ENCODE results near the gene R3HDM2.

The R3HDM2 gene

DNA sequence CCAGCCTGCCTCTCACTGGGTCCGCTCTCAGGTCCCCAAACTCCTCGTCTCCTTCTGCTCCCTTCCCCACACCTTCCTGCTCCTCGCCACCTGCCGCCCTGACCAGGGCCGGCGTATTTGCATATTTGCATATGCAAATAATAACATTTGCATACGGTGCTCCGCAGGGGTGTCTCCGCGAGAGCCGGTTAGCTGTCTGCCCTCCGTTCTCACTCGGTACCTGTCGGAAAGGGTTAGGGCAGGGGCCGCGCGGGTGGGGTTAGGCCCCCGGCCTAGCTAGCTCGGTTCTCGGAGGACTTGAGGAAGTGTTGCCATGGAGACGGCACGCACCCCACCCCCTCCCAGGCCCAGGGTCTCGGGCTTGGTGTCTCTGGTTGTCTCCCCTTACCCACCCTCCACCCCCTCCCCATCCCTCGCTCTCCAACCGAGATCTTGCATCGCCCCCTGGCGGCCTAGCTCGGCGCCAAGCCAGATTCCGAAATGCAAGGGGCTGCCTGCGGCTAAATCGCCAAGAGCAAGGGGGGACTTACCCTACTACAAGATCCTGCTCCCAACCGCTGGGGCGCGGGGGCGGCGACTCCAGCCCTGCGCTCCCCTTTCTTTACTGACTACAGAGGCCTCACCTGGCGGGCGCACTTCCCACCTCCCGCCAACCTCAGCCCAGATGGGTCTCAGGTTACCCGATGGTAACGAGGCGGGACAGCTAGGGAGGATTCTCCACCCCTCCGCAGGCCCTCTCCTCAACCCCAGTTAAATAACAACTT, 188.0 kb downstream of the R3HDM2 start:
- Histone ChIP-seq H3K9me3 (ENCODE audit: low read length) (no peaks in the 10 kb centered on the region), H2AFZ (ENCODE audit: low read depth, low read length) (no peak overlapping the region), H3K27me3 (ENCODE audit: insufficient read depth, low read length) (peaks cover 9% of the 10 kb centered on the region), H3K36me3 (ENCODE audit: insufficient read depth, low read length) (no peaks in the 10 kb centered on the region), H3K4me1 (ENCODE audit: insufficient read depth, low read length) (peaks cover 35% of the 10 kb centered on the region), H3K4me3 (ENCODE audit: low read length) (no peak overlapping the region)

DNA sequence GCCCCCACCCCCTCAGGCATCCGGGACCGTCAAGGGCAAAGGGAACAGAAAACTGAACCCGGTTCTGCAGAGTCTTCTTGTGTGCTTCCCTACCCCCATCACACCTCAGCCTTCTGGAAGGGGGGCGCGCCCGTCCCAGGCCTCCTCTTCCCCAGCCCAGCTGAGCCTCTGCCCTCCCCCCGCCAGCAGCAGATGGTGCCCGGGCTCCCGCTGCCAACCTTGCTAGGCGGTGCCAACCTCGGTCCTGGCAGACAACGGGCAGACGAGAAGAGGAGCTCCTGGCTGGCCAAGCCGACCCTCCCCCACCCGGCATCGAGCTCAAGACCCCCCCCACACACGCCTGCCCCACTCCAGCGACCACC, 188.5 kb downstream of the R3HDM2 start:
- peaks cover 38% of the 10 kb centered on the region for H3K4me1 ChIP-seq (ENCODE audit: insufficient read depth, low read length)
- peaks cover 9% of the 10 kb centered on the region for H3K27me3 ChIP-seq (ENCODE audit: insufficient read depth, low read length)
- H3K36me3 ChIP-seq (ENCODE audit: insufficient read depth, low read length) = no peaks in the 10 kb centered on the region
- no peaks in the 10 kb centered on the region for H3K9me3 ChIP-seq (ENCODE audit: low read length)
- no peak overlapping the region for H3K4me3 ChIP-seq (ENCODE audit: low read length)
- no peak overlapping the region for H2AFZ ChIP-seq (ENCODE audit: low read depth, low read length)

DNA sequence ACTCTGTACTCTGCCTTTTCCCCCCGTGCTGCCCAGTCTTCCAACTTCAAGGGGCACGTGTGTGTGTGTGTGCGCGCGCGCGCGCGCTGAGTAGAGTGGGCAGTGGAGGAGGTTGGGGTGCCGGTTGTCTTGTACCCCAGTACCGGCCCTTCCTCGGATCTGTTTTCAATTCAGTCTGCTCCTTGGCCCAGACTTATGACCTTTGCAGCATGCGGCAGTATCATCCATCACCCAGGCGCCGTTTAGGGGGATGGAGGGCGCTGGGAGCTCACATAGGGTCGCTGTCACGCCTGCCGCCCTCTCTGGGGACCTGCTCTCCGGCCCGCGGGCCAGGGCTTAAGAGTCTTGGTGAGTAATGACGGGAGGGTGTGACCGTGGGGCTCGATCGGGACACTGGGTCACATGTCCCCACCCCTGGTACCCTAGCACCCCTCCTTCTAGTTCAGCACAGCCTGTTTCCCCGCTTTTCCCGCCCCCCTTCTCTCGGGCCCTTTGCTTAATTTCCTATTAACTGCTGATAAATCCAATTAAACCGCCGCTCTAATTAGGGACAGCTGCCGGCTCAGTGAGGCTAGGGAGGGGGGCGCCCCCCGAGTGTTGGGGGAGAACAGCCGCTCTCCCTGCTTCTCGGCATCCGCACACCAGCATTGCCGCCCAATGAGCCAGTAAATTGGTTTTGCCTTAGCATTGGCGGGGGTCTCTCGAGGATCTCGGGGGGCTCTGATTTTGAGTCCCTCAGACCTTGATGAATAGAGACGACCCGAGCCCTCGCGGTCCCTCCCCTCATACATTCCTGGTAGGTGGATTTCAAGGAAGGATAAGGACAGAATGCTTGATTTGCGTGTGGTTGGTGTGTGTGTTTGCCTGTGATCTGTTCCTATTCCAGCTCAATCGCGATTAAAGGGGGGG, 189.2 kb downstream of the R3HDM2 start:
- Histone ChIP-seq H2AFZ (ENCODE audit: low read depth, low read length) (no peak overlapping the region), H3K9me3 (ENCODE audit: low read length) (no peaks in the 10 kb centered on the region), H3K27me3 (ENCODE audit: insufficient read depth, low read length) (peaks cover 9% of the 10 kb centered on the region), H3K36me3 (ENCODE audit: insufficient read depth, low read length) (no peaks in the 10 kb centered on the region), H3K4me1 (ENCODE audit: insufficient read depth, low read length) (peaks cover 38% of the 10 kb centered on the region), H3K4me3 (ENCODE audit: low read length) (no peak overlapping the region)

DNA sequence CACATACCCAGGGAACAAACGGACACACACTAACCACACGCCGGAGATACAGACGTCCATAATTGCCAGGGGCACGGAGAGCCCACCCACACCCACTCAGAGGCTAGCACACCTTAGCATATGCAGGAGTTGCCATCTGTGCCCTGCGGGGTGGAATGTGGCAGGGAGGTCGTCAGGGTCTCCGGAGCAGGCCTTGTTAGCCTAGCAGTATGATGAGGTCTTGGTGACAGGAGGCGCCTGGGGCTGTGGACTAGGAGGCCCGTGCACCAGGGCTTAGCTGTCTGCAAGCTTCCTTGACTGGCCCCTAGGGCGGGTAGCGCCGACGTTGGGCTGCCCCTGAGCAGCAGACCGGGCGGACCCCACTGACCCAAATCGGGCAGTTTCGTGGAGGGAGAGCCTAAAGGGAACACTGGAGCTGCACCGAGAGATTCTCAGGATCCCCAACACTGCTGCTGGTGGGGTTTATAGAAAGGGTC, 189.9 kb downstream of the R3HDM2 start:
- H3K36me3 ChIP-seq (ENCODE audit: insufficient read depth, low read length) = no peaks in the 10 kb centered on the region
- no peaks in the 10 kb centered on the region for H3K9me3 ChIP-seq (ENCODE audit: low read length)
- peaks cover 38% of the 10 kb centered on the region for H3K4me1 ChIP-seq (ENCODE audit: insufficient read depth, low read length)
- H3K4me3 ChIP-seq (ENCODE audit: low read length) = peak overlapping the region; percentile 45
- H2AFZ ChIP-seq (ENCODE audit: low read depth, low read length) = no peak overlapping the region
- H3K27me3 ChIP-seq (ENCODE audit: insufficient read depth, low read length) = peaks cover 9% of the 10 kb centered on the region

DNA sequence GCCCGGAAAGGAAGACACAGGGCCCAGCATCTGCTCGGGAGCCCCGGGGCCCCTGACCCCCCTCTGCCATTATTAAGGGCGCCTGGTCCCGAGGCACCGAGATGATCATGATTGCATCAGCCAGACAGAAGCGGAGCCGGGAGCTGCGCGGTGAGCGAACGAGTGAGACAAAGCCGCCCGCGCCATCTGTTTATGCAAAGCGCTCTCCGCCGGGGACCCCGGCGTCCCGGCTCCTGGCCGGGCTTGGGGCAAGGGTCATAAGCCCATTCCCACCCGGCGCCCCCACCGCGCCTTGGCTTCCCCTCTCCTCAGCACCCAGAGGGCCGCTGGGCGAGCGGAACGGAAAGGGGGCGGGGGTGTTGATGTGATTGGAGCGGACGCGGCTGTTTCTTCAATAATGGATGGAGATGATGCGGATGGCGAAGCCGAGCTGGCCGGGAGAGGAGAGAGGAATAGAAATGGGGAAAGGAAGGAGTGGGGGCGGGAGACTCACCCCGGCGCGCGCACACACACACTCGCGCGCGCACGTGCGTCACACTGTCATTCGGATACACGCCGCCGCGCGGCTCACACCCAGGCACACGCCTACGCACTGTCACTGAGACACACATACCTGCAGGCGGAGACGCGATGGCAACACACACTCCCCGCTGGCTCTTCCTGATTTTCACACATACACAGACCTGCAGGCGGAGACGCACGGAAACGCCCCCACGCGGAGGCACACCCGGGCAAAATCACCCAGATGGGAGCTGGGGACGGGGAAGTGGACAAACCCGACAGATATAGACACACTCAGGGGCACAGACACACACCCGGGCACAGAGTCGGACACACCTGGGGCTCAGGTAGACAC, 190.5 kb downstream of the R3HDM2 start:
- no peaks in the 10 kb centered on the region for H3K36me3 ChIP-seq (ENCODE audit: insufficient read depth, low read length)
- no peaks in the 10 kb centered on the region for H3K9me3 ChIP-seq (ENCODE audit: low read length)
- H3K4me3 ChIP-seq (ENCODE audit: low read length) = peak overlapping the region; percentile 45
- peak overlapping the region; percentile 80 for H2AFZ ChIP-seq (ENCODE audit: low read depth, low read length)
- H3K27me3 ChIP-seq (ENCODE audit: insufficient read depth, low read length) = peaks cover 9% of the 10 kb centered on the region
- peaks cover 38% of the 10 kb centered on the region for H3K4me1 ChIP-seq (ENCODE audit: insufficient read depth, low read length)

DNA sequence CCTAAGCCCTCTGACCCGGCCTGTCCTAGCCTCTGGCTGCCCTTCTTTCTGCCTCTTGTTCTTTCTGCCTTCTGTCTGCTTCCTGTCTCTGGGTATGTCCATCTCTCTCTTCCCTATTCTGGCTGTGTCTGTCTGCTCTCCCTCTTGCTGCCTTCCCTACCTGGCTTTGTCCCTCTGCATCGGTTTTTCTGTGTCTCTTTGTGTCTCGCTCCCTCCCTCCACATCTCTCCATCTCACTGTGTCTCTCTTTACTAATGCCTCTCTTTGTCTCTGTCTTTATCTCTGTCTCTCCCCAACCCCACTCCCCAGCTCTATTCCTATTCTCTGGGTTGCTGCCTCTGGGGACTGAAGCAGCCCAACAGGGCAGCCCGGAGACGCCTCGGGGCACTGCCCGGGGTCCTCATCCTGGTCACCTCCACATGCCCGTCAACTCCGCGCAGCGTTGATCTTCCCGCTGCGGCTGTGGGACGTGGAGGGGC, 191.2 kb downstream of the R3HDM2 start:
- H3K27me3 ChIP-seq (ENCODE audit: insufficient read depth, low read length) = peaks cover 9% of the 10 kb centered on the region
- H3K4me3 ChIP-seq (ENCODE audit: low read length) = peak overlapping the region; percentile 45
- H3K9me3 ChIP-seq (ENCODE audit: low read length) = no peaks in the 10 kb centered on the region
- peak overlapping the region; percentile 80 for H2AFZ ChIP-seq (ENCODE audit: low read depth, low read length)
- peaks cover 1% of the 10 kb centered on the region for H3K36me3 ChIP-seq (ENCODE audit: insufficient read depth, low read length)
- peaks cover 38% of the 10 kb centered on the region for H3K4me1 ChIP-seq (ENCODE audit: insufficient read depth, low read length)

DNA sequence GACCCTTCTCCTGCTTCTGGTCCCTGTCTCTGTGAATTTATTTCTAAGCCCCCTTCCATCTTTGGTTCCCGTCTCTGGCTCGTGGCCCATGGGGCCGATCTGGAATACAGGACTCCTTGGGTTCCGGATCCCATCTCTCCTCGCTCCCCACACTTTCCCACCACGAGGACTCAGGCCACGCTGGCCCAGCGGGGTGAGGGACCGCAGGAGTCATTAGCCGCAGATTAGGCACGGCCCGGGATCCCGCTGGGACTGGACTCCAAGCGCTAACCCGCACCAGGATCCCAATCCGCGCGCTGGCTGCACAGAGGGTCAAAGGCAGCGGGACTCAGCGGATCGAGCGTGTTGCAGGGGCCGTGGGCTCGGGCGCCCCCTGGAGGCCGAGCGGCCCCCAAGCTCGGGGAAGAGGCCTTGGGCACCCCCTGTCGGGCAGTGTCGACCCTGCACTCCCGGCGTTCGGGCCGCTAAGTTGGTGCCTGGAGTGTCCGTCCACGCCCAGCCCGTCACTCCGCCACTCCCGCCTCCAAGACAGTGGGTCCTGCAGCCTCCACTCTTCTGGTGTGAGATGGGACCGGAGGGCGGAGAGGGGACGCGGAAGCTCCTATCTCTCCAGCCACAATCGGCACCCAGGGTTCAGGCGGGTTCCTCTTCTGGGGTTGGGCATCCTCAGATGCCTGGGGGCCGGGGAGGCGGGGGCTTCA, 191.8 kb downstream of the R3HDM2 start:
- H3K4me1 ChIP-seq (ENCODE audit: insufficient read depth, low read length) = peaks cover 38% of the 10 kb centered on the region
- peaks cover 9% of the 10 kb centered on the region for H3K27me3 ChIP-seq (ENCODE audit: insufficient read depth, low read length)
- peak overlapping the region; percentile 45 for H3K4me3 ChIP-seq (ENCODE audit: low read length)
- H3K9me3 ChIP-seq (ENCODE audit: low read length) = no peaks in the 10 kb centered on the region
- peaks cover 7% of the 10 kb centered on the region for H3K36me3 ChIP-seq (ENCODE audit: insufficient read depth, low read length)
- peak overlapping the region; percentile 80 for H2AFZ ChIP-seq (ENCODE audit: low read depth, low read length)

DNA sequence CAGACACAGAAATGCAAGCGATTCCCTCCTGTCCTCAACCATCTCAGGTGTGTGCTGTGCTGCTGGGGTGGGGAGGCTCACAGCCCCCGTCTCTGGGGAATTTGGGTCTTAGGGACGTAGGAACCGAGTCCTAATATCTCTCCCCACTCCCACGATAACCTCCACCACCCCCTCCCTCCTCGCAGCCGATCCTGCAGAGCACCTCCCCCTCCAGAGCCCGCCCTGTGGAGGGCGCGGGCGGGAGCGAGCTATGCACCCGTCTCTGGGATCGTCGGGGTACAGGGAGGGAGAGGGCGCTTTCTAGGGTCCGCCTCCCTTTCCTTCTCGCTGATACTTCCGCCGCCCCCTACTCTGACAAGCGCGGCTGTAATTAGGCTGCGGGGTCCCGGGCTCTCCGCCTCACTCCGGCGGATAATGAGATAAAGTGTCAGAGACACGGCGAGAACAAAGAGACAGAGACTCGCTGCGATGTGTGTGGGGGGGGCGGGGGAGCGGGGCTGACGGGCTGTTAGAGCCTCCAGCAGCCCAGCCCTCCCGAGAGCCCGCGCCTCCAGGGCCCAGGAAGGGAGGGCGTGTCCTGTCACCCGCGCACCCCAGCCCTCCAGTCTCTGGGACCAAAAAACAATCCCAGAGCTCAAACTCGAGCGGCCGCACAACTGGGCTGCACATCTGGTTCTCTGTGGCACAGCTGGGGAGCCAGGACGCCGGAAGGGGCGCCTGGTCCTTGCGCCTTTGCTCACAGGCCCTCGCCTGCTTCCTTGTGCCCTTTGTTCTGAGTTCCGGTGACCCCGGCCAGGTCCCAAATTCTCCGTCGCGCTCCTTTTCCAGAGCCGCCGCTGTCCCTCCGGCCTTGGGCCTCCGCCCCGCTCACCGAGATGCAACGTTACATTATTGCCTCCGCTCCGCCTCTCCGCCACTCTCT, 192.7 kb downstream of the R3HDM2 start:
- Histone ChIP-seq H3K4me1 (ENCODE audit: insufficient read depth, low read length) (peaks cover 38% of the 10 kb centered on the region), H3K36me3 (ENCODE audit: insufficient read depth, low read length) (peaks cover 16% of the 10 kb centered on the region), H3K9me3 (ENCODE audit: low read length) (no peaks in the 10 kb centered on the region), H3K4me3 (ENCODE audit: low read length) (peak overlapping the region; percentile 45), H2AFZ (ENCODE audit: low read depth, low read length) (peak overlapping the region; percentile 36), H3K27me3 (ENCODE audit: insufficient read depth, low read length) (peaks cover 9% of the 10 kb centered on the region)

DNA sequence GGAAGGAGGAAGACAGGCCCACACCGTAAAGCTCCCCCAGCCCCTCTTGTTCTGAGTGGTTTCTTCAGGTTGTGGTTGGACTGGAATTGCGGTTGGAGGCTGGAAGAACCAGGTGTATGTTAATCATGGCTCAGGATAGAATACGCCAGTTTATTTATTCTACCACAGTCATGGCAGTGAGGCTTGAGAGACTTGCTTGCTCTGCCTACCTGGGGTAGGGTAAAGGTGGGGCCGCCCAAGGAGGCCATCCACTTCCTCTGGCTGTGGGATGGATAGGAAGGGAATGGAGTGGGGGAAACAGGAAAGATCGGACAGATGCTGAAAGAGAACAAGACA, 193.3 kb downstream of the R3HDM2 start:
- peaks cover 22% of the 10 kb centered on the region for H3K36me3 ChIP-seq (ENCODE audit: insufficient read depth, low read length)
- peaks cover 36% of the 10 kb centered on the region for H3K4me1 ChIP-seq (ENCODE audit: insufficient read depth, low read length)
- H3K27me3 ChIP-seq (ENCODE audit: insufficient read depth, low read length) = peaks cover 9% of the 10 kb centered on the region
- H3K4me3 ChIP-seq (ENCODE audit: low read length) = no peak overlapping the region
- no peak overlapping the region for H2AFZ ChIP-seq (ENCODE audit: low read depth, low read length)
- H3K9me3 ChIP-seq (ENCODE audit: low read length) = no peaks in the 10 kb centered on the region

DNA sequence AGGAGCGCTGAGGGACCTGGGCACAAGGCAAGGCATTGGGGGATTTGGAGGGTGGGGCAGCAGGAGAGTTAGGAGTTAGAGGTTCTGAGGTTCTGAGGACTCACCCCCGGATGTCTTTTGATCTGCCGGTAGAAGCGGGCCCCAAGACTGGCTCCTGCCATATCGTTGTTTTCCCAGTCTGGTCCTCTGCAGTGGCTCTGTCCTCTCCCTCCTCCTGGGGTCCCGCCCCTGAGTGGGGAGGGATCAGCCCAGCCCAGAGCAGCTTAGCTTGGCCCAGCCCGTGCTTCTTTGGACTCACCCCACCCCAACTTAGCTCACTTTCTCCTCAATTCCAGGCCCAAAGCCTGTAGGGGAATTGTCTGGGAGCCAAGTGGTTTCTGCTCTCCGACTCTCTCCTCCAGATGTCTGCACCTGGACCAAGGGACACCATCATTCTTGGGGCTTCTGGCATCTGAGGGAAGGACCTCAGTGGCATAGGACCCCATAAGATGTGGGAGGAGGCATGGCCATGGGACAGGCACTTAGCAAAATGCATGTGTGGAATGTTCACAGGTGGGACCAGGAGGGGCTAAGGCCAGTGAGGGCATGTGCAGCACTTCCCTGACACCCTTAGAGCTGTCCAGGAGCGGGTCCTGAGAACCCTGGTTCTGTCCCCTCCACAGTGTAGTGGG, 193.8 kb downstream of the R3HDM2 start:
- Histone ChIP-seq H3K36me3 (ENCODE audit: insufficient read depth, low read length) (peaks cover 27% of the 10 kb centered on the region), H2AFZ (ENCODE audit: low read depth, low read length) (no peak overlapping the region), H3K4me1 (ENCODE audit: insufficient read depth, low read length) (peaks cover 31% of the 10 kb centered on the region), H3K27me3 (ENCODE audit: insufficient read depth, low read length) (peaks cover 8% of the 10 kb centered on the region), H3K4me3 (ENCODE audit: low read length) (no peak overlapping the region), H3K9me3 (ENCODE audit: low read length) (no peaks in the 10 kb centered on the region)

DNA sequence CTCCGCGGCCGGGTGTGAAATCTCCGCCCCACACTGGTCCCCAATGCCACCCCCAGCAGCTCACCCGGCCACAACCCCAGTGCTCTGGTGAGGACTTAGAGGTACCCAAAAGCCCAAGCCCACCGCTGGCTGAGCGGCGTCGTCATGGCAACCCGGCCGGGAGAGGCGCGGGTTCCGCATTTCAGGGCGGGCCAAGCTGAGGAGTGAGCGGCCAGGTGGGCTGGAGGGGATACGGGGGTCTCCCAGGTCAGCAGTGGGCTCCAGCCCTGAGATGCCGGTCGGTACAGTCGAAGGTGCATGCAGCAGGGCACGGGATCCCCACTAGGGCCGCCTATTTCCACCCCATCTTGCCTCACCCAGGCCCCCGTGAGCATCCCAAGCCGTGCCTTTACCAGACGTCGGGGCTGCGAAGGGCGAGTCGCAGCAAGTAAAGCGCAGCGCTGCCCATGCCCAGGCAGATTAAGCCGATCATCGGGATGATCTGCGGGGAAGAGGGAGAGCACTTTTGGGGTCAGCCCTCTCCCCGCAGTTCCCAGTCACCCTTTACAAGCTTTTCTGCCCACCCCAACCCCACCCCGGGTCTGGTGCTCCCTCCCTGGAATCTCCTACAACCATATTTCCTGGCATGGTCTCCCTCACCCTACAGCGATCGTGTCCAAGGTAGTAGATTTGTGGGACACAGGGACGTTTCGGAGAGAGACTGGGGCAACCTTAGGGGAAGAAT, 194.5 kb downstream of the R3HDM2 start:
- no peak overlapping the region for H2AFZ ChIP-seq (ENCODE audit: low read depth, low read length)
- H3K9me3 ChIP-seq (ENCODE audit: low read length) = no peaks in the 10 kb centered on the region
- H3K4me1 ChIP-seq (ENCODE audit: insufficient read depth, low read length) = peaks cover 24% of the 10 kb centered on the region
- no peak overlapping the region for H3K4me3 ChIP-seq (ENCODE audit: low read length)
- H3K27me3 ChIP-seq (ENCODE audit: insufficient read depth, low read length) = peaks cover under 1% of the 10 kb centered on the region
- H3K36me3 ChIP-seq (ENCODE audit: insufficient read depth, low read length) = peaks cover 34% of the 10 kb centered on the region

Measured in neuron (in vitro differentiated cells).